Stimulated activated naive CD4-positive, alpha-beta T cell (primary cell): ENCODE data around the gene TLR5.

ENCODE experiments used
- DNase-seq, 6 experiments: peaks; one replicate each; lab custom pipeline; 2025; lab: John Stamatoyannopoulos, UW

The TLR5 gene

GRCh38 chr1:223067914-223068313 lies 75.1 kb downstream of the TLR5 start:
- no peak for DNase-seq

- DNase-seq = no peak
These were observed 76.6 kb downstream of the TLR5 start for GRCh38 chr1:223066415-223066814.

- DNase-seq = no peak
These were observed 80.9 kb downstream of the TLR5 start for GRCh38 chr1:223062177-223062576.

- no peak for DNase-seq
These were observed 83.5 kb downstream of the TLR5 start for GRCh38 chr1:223059526-223059925.
